ENCODE data around the gene SNX24. TPM values are rescaled to one million over a fixed set of nuclear protein-coding genes. Genes with fewer than 3 reads are reported as not detected.

The SNX24 gene
- total RNA-seq, 1 donor from 2014 or later, result 21.0 TPM

DNA sequence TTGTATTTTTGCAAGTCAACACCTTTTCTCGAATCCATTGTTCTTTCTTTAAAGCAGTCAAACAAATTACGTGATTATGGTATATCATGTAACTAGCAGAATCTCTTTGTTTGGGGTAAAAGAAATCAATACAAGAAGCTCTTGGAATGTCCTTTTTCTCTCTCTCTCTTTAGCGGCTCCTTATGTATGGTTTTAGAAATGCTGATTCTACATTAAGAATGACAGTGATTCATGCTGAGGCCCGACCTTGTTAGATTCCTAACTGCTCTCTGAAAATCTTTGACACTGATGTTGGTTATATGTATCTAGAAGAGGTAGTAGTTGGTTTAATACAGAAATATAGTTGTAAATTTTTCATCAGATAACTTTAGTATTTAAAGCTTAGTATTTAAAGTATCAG, 76.4 kb downstream of the SNX24 start:
- Mint-ChIP-seq H3K27ac (no peak overlapping the region), H3K36me3 (peaks cover 3% of the 10 kb centered on the region), H3K27me3 (ENCODE audit: insufficient read depth, low read depth) (no peaks in the 10 kb centered on the region), H3K4me1 (peaks cover 7% of the 10 kb centered on the region), H3K9me3 (no peaks in the 10 kb centered on the region), H3K4me3 (no peak overlapping the region)
- Histone ChIP-seq H3F3A (ENCODE audit: low read depth) (no peaks in the 10 kb centered on the region), H2AFZ (replicated peaks) (no peak overlapping the region), H3K4me3 (no peak overlapping the region), H3K4me2 (no peak overlapping the region), H3K27ac (no peak overlapping the region), H3K4me1 (peaks cover 4% of the 10 kb centered on the region), H3K36me3 (no peaks in the 10 kb centered on the region), H4K20me1 (ENCODE audit: low read depth) (no peaks in the 10 kb centered on the region), H3K9me3 (ENCODE audit: low read depth) (no peaks in the 10 kb centered on the region), H3K9ac (no peak overlapping the region), H3K27me3 (no peaks in the 10 kb centered on the region), H3K79me2 (ENCODE audit: low read depth) (no peaks in the 10 kb centered on the region)
- DNase-seq (ENCODE audit: low spot score), result no peak
- TF ChIP-seq, protein P1, sequence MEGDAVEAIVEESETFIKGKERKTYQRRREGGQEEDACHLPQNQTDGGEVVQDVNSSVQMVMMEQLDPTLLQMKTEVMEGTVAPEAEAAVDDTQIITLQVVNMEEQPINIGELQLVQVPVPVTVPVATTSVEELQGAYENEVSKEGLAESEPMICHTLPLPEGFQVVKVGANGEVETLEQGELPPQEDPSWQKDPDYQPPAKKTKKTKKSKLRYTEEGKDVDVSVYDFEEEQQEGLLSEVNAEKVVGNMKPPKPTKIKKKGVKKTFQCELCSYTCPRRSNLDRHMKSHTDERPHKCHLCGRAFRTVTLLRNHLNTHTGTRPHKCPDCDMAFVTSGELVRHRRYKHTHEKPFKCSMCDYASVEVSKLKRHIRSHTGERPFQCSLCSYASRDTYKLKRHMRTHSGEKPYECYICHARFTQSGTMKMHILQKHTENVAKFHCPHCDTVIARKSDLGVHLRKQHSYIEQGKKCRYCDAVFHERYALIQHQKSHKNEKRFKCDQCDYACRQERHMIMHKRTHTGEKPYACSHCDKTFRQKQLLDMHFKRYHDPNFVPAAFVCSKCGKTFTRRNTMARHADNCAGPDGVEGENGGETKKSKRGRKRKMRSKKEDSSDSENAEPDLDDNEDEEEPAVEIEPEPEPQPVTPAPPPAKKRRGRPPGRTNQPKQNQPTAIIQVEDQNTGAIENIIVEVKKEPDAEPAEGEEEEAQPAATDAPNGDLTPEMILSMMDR (IDR thresholded peaks at IDR 0.05), result no peak
- TF ChIP-seq EZH2phosphoT487 (IDR thresholded peaks at IDR 0.05), result no peak
- TF ChIP-seq EZH2 (IDR thresholded peaks at IDR 0.05), result no peak

DNA sequence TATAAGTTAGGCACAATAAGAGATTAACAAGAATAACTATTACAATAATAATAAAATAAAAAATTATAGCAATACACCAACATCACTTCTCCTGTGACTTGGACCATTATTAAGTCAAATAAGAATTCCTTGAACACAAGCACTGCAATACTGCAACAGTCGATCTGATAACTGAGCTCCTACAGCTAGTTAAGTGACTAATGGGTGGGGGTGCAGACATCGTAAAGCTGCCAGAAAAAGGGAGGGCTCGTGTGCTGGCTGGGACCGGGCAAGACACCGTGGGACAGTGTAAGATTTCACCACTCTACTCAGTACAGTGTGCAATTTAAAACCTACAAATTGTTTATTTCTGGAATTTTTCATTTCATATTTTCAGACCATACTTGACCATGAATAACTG, 78.8 kb downstream of the SNX24 start:
- no peaks in the 10 kb centered on the region for H3K27me3 ChIP-seq
- no peak for TF ChIP-seq EZH2 (IDR thresholded peaks at IDR 0.05)

DNA sequence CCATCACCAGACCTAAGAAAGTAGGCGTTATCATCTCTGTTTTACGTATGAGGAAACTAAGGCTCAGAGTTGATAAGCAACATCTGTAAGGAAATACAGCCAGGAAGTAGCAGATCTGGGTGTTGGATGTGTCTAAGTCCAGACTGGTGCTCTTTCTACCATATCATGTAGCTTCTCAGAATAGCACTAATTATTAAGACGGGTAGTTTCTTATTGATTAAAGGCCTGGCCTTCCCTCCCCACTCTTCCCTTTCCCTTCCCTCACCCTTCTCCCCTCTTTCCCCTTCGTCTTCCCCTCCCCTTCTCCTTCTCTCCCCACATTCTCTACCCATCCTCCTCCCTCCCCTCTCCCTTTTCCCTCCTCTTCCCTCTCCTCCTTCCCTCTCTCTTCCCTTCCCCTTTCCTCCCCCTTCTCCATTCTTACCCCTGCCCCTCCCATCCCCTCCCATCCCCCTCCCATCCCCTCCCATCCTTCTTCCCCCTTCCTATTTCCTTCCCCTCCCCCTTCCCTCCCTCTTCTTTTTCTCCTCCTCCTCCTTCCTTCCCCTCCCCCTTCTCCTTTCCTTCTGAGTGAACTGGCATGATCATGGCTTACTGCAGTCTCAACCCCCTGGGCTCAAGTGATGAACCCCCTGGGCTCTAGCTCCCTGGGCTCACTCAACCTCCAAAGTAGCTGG, 79.4 kb downstream of the SNX24 start:
- peaks cover 5% of the 10 kb centered on the region for H3K4me1 ChIP-seq
- Mint-ChIP-seq H3K36me3 (no peaks in the 10 kb centered on the region), H3K27me3 (ENCODE audit: insufficient read depth, low read depth) (no peaks in the 10 kb centered on the region), H3K27ac (no peak overlapping the region), H3K9me3 (no peaks in the 10 kb centered on the region), H3K4me1 (peaks cover 9% of the 10 kb centered on the region), H3K4me3 (no peak overlapping the region)
- H4K20me1 ChIP-seq (ENCODE audit: low read depth), result no peaks in the 10 kb centered on the region
- H3K9ac ChIP-seq, result no peak overlapping the region
- no peak overlapping the region for H3K4me3 ChIP-seq
- H3K36me3 ChIP-seq, result no peaks in the 10 kb centered on the region
- H3K27ac ChIP-seq, result no peak overlapping the region
- H3F3A ChIP-seq (ENCODE audit: low read depth), result no peaks in the 10 kb centered on the region
- H3K79me2 ChIP-seq (ENCODE audit: low read depth), result no peaks in the 10 kb centered on the region
- no peak for DNase-seq (ENCODE audit: low spot score)
- no peaks in the 10 kb centered on the region for H3K27me3 ChIP-seq
- no peak overlapping the region for H2AFZ ChIP-seq (replicated peaks)
- no peak overlapping the region for H3K4me2 ChIP-seq
- TF ChIP-seq EZH2 (IDR thresholded peaks at IDR 0.05), result no peak
- TF ChIP-seq, protein P1 (IDR thresholded peaks at IDR 0.05), result no peak
- no peak for TF ChIP-seq EZH2phosphoT487 (IDR thresholded peaks at IDR 0.05)
- H3K9me3 ChIP-seq (ENCODE audit: low read depth), result no peaks in the 10 kb centered on the region

More for the DNA sequence above, 78.8 kb downstream of the SNX24 start:
- Mint-ChIP-seq H3K4me3 (no peak overlapping the region), H3K4me1 (peaks cover 7% of the 10 kb centered on the region), H3K9me3 (no peaks in the 10 kb centered on the region), H3K36me3 (no peaks in the 10 kb centered on the region), H3K27me3 (ENCODE audit: insufficient read depth, low read depth) (no peaks in the 10 kb centered on the region), H3K27ac (no peak overlapping the region)
- no peaks in the 10 kb centered on the region for H3F3A ChIP-seq (ENCODE audit: low read depth)
- peaks cover 4% of the 10 kb centered on the region for H3K4me1 ChIP-seq
- no peak overlapping the region for H2AFZ ChIP-seq (replicated peaks)
- H3K79me2 ChIP-seq (ENCODE audit: low read depth), result no peaks in the 10 kb centered on the region
- no peaks in the 10 kb centered on the region for H3K9me3 ChIP-seq (ENCODE audit: low read depth)
- no peak overlapping the region for H3K9ac ChIP-seq
- no peaks in the 10 kb centered on the region for H3K36me3 ChIP-seq
- H3K27ac ChIP-seq, result no peak overlapping the region
- DNase-seq (ENCODE audit: low spot score), result no peak
- no peak overlapping the region for H3K4me3 ChIP-seq
- no peak overlapping the region for H3K4me2 ChIP-seq
- no peaks in the 10 kb centered on the region for H4K20me1 ChIP-seq (ENCODE audit: low read depth)

DNA sequence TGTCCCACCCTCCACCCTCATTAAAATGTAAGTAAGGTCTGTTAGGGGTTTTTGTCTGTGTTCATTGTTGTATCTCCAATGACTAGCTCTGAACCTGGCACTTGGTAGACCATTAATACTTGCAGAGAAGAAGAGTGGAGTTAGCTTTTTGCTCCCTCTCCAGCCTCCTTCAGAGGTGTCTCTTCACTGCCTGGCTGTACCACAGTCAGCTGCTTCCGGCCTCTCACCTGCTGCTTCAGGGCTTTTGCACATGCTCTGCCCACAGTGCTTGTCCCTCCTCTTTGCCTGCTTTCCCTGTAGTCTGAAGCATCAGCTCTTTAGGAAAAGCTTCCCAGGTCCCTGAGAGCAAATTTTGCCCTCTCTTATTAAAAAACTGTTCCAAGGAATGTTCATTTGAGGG, 83.6 kb downstream of the SNX24 start:
- Histone ChIP-seq H3F3A (ENCODE audit: low read depth) (no peaks in the 10 kb centered on the region), H3K9ac (no peak overlapping the region), H3K4me1 (peaks cover 8% of the 10 kb centered on the region), H3K27me3 (no peaks in the 10 kb centered on the region), H3K79me2 (ENCODE audit: low read depth) (no peaks in the 10 kb centered on the region), H3K36me3 (no peaks in the 10 kb centered on the region), H4K20me1 (ENCODE audit: low read depth) (no peaks in the 10 kb centered on the region), H3K4me3 (no peak overlapping the region), H2AFZ (replicated peaks) (no peak overlapping the region), H3K27ac (no peak overlapping the region), H3K9me3 (ENCODE audit: low read depth) (no peaks in the 10 kb centered on the region), H3K4me2 (no peak overlapping the region)
- Mint-ChIP-seq H3K4me1 (peaks cover 9% of the 10 kb centered on the region), H3K27ac (no peak overlapping the region), H3K4me3 (no peak overlapping the region), H3K9me3 (no peaks in the 10 kb centered on the region), H3K27me3 (ENCODE audit: insufficient read depth, low read depth) (no peaks in the 10 kb centered on the region), H3K36me3 (peaks cover 1% of the 10 kb centered on the region)
- no peak for TF ChIP-seq EZH2 (IDR thresholded peaks at IDR 0.05)
- TF ChIP-seq, protein P1 (IDR thresholded peaks at IDR 0.05), result no peak
- no peak for TF ChIP-seq EZH2phosphoT487 (IDR thresholded peaks at IDR 0.05)
- no peak for DNase-seq (ENCODE audit: low spot score)

All from neural progenitor cell (in vitro differentiated cells).